ENCODE measurements around the gene RNF17. TPM values are rescaled to one million over a fixed set of nuclear protein-coding genes. Genes with fewer than 3 reads are reported as not detected.

The RNF17 gene
- total RNA-seq, 1 donor from 2014 or later: 0.58 TPM

DNA sequence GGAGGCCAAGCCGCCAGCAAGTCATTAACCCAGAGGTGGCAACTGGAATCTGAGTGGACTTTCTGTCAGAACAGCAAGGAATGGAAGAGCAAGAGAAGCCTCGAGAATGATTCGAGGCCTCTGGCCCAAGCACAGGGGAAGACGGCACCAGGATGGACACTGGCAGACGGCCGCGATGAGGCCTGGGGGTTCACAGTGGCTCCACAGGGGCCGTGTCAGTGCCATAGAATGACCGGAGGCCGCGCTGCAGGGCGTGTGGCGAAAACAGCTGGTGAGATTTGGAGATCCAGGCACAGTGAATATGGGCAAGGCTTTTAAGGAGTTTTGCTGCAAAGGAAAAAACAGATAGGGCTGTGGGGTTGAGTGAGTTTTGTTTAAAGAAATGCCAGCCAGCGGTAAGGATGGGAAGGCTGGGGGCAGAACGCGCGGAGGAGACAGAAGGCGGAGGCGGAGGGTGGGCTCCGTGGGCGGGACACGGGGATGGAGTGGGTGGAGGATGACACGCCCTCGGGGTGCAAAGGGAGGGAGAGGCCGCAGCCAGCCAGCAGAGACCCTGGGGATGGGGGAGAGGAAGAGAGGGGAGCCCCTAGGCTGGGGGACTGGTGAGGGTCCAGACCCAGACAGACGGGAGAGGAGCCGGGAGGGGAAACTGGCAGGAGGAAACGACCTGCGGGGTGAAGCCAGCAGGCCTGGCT lies 130.5 kb downstream of the RNF17 start:
- H3K36me3 ChIP-seq (ENCODE audit: control insufficient read depth, insufficient read depth, low read length): no peaks in the 10 kb centered on the region
- TF ChIP-seq, protein P1, sequence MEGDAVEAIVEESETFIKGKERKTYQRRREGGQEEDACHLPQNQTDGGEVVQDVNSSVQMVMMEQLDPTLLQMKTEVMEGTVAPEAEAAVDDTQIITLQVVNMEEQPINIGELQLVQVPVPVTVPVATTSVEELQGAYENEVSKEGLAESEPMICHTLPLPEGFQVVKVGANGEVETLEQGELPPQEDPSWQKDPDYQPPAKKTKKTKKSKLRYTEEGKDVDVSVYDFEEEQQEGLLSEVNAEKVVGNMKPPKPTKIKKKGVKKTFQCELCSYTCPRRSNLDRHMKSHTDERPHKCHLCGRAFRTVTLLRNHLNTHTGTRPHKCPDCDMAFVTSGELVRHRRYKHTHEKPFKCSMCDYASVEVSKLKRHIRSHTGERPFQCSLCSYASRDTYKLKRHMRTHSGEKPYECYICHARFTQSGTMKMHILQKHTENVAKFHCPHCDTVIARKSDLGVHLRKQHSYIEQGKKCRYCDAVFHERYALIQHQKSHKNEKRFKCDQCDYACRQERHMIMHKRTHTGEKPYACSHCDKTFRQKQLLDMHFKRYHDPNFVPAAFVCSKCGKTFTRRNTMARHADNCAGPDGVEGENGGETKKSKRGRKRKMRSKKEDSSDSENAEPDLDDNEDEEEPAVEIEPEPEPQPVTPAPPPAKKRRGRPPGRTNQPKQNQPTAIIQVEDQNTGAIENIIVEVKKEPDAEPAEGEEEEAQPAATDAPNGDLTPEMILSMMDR (IDR thresholded peaks at IDR 0.05; ENCODE audit: insufficient read depth, low read length, poor library complexity, severe bottlenecking): no peak
- no peak for DNase-seq (ENCODE audit: low read depth)
- H3K27me3 ChIP-seq (ENCODE audit: control insufficient read depth, insufficient read depth, low read length): no peaks in the 10 kb centered on the region
- H3K4me3 ChIP-seq (ENCODE audit: low read depth, low read length): no peak overlapping the region

DNA sequence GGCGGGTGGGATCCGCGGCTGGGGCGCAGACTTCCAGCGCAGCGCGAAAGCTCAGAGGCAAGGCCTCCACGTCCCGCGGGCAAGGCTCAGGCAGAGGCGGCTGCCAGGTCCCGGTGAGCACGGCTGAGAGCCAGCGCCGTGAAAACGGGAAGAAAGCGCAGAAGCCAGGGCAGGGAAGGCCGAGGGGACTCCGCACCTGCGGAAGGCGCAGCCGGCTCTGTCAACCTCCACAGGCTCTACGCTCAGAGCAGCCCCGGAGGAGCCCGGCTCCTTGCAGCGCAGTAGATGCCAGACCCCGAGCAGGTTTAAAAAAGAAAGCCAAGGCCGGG lies 131.0 kb downstream of the RNF17 start:
- DNase-seq (ENCODE audit: low read depth): no peak
- Histone ChIP-seq H3K27me3 (ENCODE audit: control insufficient read depth, insufficient read depth, low read length) (no peaks in the 10 kb centered on the region), H3K36me3 (ENCODE audit: control insufficient read depth, insufficient read depth, low read length) (no peaks in the 10 kb centered on the region), H3K4me3 (ENCODE audit: low read depth, low read length) (no peak overlapping the region)
- TF ChIP-seq, protein P1 (IDR thresholded peaks at IDR 0.05; ENCODE audit: insufficient read depth, low read length, poor library complexity, severe bottlenecking): no peak

DNA sequence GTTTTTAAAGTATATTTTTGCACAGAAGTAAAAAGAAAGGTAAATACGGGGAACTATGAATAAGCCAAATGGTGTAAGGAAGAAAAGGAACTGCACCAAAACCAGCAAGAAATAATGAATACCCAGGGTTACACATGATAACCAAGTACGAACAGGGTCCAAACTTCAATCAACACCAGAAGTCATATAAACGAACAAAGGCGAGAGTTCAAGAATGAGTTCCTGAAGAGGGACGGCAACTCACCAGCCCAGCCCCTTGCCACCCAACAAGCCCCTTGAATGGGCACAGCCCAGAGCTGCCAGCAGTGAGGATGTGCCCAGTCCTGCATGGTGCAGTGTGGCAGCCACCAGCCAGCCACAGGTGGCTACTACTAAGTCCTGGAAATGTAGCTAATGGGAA lies 132.1 kb downstream of the RNF17 start:
- no peak for DNase-seq (ENCODE audit: low read depth)
- TF ChIP-seq, protein P1 (IDR thresholded peaks at IDR 0.05; ENCODE audit: insufficient read depth, low read length, poor library complexity, severe bottlenecking): no peak
- Histone ChIP-seq H3K27me3 (ENCODE audit: control insufficient read depth, insufficient read depth, low read length) (no peaks in the 10 kb centered on the region), H3K36me3 (ENCODE audit: control insufficient read depth, insufficient read depth, low read length) (no peaks in the 10 kb centered on the region), H3K4me3 (ENCODE audit: low read depth, low read length) (no peak overlapping the region)

DNA sequence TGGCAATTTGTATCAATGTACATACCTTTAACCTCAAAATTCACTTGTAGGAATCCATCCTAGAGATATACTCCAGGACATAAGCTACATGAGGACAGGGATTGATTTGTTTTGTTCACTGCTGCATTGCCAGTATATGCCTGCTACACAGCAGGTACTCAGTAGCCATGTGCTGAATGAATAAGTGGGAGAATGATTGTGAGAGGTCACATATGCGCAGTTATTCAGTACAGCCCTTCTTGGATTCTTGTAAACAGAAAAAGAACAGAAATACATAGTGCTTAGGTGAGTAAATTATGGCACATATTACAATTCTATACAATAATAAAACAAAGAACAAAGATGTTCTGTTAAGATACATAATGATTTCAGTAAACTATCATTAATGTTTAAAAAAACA lies 133.3 kb downstream of the RNF17 start:
- no peaks in the 10 kb centered on the region for H3K27me3 ChIP-seq (ENCODE audit: control insufficient read depth, insufficient read depth, low read length)
- DNase-seq (ENCODE audit: low read depth): no peak
- TF ChIP-seq, protein P1 (IDR thresholded peaks at IDR 0.05; ENCODE audit: insufficient read depth, low read length, poor library complexity, severe bottlenecking): no peak
- no peaks in the 10 kb centered on the region for H3K36me3 ChIP-seq (ENCODE audit: control insufficient read depth, insufficient read depth, low read length)
- H3K4me3 ChIP-seq (ENCODE audit: low read depth, low read length): no peak overlapping the region

DNA sequence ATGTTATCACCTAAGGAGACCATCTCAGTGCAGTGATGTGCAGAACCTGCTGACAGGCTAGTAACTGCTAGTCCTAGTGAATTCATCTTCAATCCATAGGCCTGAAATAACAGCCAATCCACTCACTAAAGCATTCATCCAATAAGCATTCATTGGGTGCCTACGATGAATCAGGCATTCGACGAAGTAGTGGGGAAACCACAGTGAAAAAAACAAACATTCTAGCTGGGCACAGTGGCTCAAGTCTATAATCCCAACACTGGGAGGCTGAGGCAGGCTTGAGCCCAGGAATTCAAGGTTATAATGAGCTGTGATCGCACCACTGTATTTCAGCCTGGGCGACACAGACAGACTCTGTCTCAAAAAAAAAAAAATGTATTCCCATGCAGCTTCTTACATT lies 135.6 kb downstream of the RNF17 start:
- Histone ChIP-seq H3K4me3 (ENCODE audit: low read depth, low read length) (no peak overlapping the region), H3K36me3 (ENCODE audit: control insufficient read depth, insufficient read depth, low read length) (no peaks in the 10 kb centered on the region), H3K27me3 (ENCODE audit: control insufficient read depth, insufficient read depth, low read length) (no peaks in the 10 kb centered on the region)
- TF ChIP-seq, protein P1 (IDR thresholded peaks at IDR 0.05; ENCODE audit: insufficient read depth, low read length, poor library complexity, severe bottlenecking): no peak
- no peak for DNase-seq (ENCODE audit: low read depth)

DNA sequence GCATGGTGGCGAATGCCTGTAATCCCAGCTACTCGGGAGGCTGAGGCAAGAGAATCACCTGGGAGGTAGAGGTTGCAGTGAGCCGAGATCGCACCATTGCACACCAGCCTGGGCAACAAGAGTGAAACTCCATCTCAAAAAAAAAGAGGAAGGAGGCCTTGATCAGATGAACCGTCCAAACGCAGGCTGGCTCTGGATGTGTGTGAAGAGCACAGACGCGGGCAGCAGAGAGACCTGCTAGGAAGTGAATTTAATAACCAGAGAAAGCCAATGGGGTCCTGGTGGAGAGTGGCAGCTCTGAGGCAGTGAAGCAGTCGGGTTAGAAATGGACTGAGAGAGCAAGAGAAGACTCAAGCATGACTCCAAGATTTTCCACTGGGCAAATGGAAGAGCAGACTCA lies 136.5 kb downstream of the RNF17 start:
- no peak overlapping the region for H3K4me3 ChIP-seq (ENCODE audit: low read depth, low read length)
- TF ChIP-seq, protein P1 (IDR thresholded peaks at IDR 0.05; ENCODE audit: insufficient read depth, low read length, poor library complexity, severe bottlenecking): no peak
- no peak for DNase-seq (ENCODE audit: low read depth)
- no peaks in the 10 kb centered on the region for H3K36me3 ChIP-seq (ENCODE audit: control insufficient read depth, insufficient read depth, low read length)
- no peaks in the 10 kb centered on the region for H3K27me3 ChIP-seq (ENCODE audit: control insufficient read depth, insufficient read depth, low read length)
